Endodermal cell (in vitro differentiated cells): ENCODE measurements around the gene ANKRD36. TPM values are rescaled to one million over a fixed set of nuclear protein-coding genes. Genes with fewer than 3 reads are reported as not detected.
"Not testable (repeated sequence)": the region's sequence is repeated elsewhere in the genome, so short reads cannot be mapped to it uniquely, and the experiment has no call there.

Experiments used
- DNase-seq: peaks from one replicate; pipeline ENCODE4 v3.0.0-alpha.2; 2017
- H3K27ac ChIP-seq: 2 replicates; pipeline ENCODE4 v1.5.1; 2013; ENCODE audit warnings: mild to moderate bottlenecking, low read depth, low read length, moderate library complexity
- H3K27me3 ChIP-seq: 2 replicates; pipeline ENCODE4 v1.6.1; 2013; ENCODE audit warnings: mild to moderate bottlenecking, low read length, moderate library complexity; ENCODE audit not compliant: insufficient read depth, control insufficient read depth, poor library complexity, severe bottlenecking
- H3K36me3 ChIP-seq: 2 replicates; pipeline ENCODE4 v1.7.0; 2013; ENCODE audit warnings: mild to moderate bottlenecking, low read length, moderate library complexity; ENCODE audit not compliant: control insufficient read depth, insufficient read depth
- H3K4me1 ChIP-seq: one replicate; pipeline ENCODE4 v1.7.0; 2013; ENCODE audit warnings: low read length; ENCODE audit not compliant: control insufficient read depth, insufficient read depth
- H3K4me3 ChIP-seq: 2 replicates; pipeline ENCODE4 v1.5.1; 2013; ENCODE audit warnings: mild to moderate bottlenecking, low read length, moderate library complexity
- H3K9ac ChIP-seq: 2 replicates; pipeline ENCODE4 v1.6.1; 2013; ENCODE audit warnings: mild to moderate bottlenecking, low read length, moderate library complexity; ENCODE audit not compliant: poor library complexity, severe bottlenecking; ENCODE audit errors: extremely low read depth
- H3K9me3 ChIP-seq: 2 replicates; pipeline ENCODE4 v1.6.1; 2013; ENCODE audit warnings: mild to moderate bottlenecking, low read length, moderate library complexity; ENCODE audit not compliant: control insufficient read depth
- H3K27ac Mint-ChIP-seq: 2 replicates; pipeline ENCODE4 v1.8.0; 2020; ENCODE audit warnings: mixed read lengths
- H3K27me3 Mint-ChIP-seq: 2 replicates; pipeline ENCODE4 v1.8.0; 2021; ENCODE audit warnings: mild to moderate bottlenecking, mixed read lengths; ENCODE audit not compliant: insufficient read depth
- H3K36me3 Mint-ChIP-seq: 2 replicates; pipeline ENCODE4 v1.8.0; 2020; ENCODE audit warnings: low read depth, mixed read lengths
- H3K4me1 Mint-ChIP-seq: 2 replicates; pipeline ENCODE4 v1.8.0; 2020; ENCODE audit warnings: mixed read lengths
- H3K4me3 Mint-ChIP-seq: 2 replicates; pipeline ENCODE4 v1.8.0; 2020; ENCODE audit warnings: mild to moderate bottlenecking, moderate library complexity, mixed read lengths
- H3K9me3 Mint-ChIP-seq: 2 replicates; pipeline ENCODE4 v1.8.0; 2020; ENCODE audit warnings: mild to moderate bottlenecking, mixed read lengths
- CTCF ChIP-seq: fragments of 200-600 bp; sonication (generic); conservative IDR thresholded peaks from 2 replicates; pipeline ENCODE4 v1.5.0; 2021; ENCODE audit warnings: antibody characterized with exemption, mild to moderate bottlenecking
- WGBS, 2 experiments: methylation state at CpG; one replicate each; pipeline versions ENCODE4 v1.1.5 to v1.1.7; 2013; ENCODE audit warnings: missing lambda C conversion rate in 2 of 2, mixed read lengths in 1 of 2; ENCODE audit not compliant: insufficient coverage in 1 of 2, insufficient read length in 1 of 2; 5-methylcytosine and 5-hydroxymethylcytosine counted together
- total RNA-seq, 2 donors: library from RNA; stranded (reverse); fragmentation: NEBNext Ultra II Directional in 1 of 2; extraction: Animal tissue kit (Norgen Biotek cat#: 25700) in 1 of 2; gene quantifications; 2 replicates in 1 of 2; 3 replicates in 1 of 2; pipeline ENCODE4 v1.2.1, GENCODE V29; 2021

ANKRD36 gene
- total RNA-seq, 2 donors from 2014 or later, result 26.8 to 44.8 TPM

GRCh38 chr2:97266449-97266848, 153.5 kb downstream of the ANKRD36 start:
- not testable (repeated sequence) for H3K36me3 ChIP-seq, H3K27me3 Mint-ChIP-seq, H3K4me3 ChIP-seq, H3K27ac Mint-ChIP-seq, H3K4me3 Mint-ChIP-seq, H3K4me1 ChIP-seq, H3K27me3 ChIP-seq, H3K4me1 Mint-ChIP-seq, H3K9ac ChIP-seq, DNase-seq, H3K27ac ChIP-seq, H3K9me3 ChIP-seq
- WGBS, 2 experiments, result no CpG with 5 or more reads among the region's 6 CpGs
- Mint-ChIP-seq H3K9me3 (peaks cover 10% of the 10 kb centered on the region), H3K36me3 (peaks cover 11% of the 10 kb centered on the region)

GRCh38 chr2:97267411-97268074, 154.6 kb downstream of the ANKRD36 start:
- H3K4me1 ChIP-seq, result no peaks in the 10 kb centered on the region
- Mint-ChIP-seq H3K27me3 (no peaks in the 10 kb centered on the region), H3K9me3 (peaks cover 10% of the 10 kb centered on the region), H3K36me3 (peaks cover 11% of the 10 kb centered on the region), H3K4me3 (no peak overlapping the region), H3K27ac (no peak overlapping the region), H3K4me1 (no peaks in the 10 kb centered on the region)
- H3K9ac ChIP-seq, result no peak overlapping the region
- DNase-seq, result peak; percentile 41
- H3K27ac ChIP-seq, result no peak overlapping the region
- H3K36me3 ChIP-seq, result no peaks in the 10 kb centered on the region
- H3K9me3 ChIP-seq, result no peaks in the 10 kb centered on the region
- TF ChIP-seq CTCF, result no peak
- H3K4me3 ChIP-seq, result no peak overlapping the region
- H3K27me3 ChIP-seq, result no peaks in the 10 kb centered on the region
- 94 to 97% methylated on average over 9 to 10 of the region's 10 CpGs for WGBS, 2 experiments

GRCh38 chr2:97268075-97268591, 155.2 kb downstream of the ANKRD36 start:
- H3K4me1 Mint-ChIP-seq, H3K27ac ChIP-seq, H3K4me1 ChIP-seq, H3K4me3 Mint-ChIP-seq, H3K9me3 ChIP-seq, H3K27me3 ChIP-seq, H3K36me3 ChIP-seq, H3K27me3 Mint-ChIP-seq, H3K9ac ChIP-seq, H3K27ac Mint-ChIP-seq, H3K4me3 ChIP-seq: not testable (repeated sequence)
- DNase-seq, result peak; percentile 38
- H3K36me3 Mint-ChIP-seq, result peaks cover 11% of the 10 kb centered on the region
- WGBS, 2 experiments, result 96 to 100% methylated on average over 2 to 6 of the region's 6 CpGs
- peaks cover 10% of the 10 kb centered on the region for H3K9me3 Mint-ChIP-seq

GRCh38 chr2:97276232-97276798, 163.4 kb downstream of the ANKRD36 start:
- not testable (repeated sequence) for H3K36me3 ChIP-seq, H3K4me1 ChIP-seq, H3K4me3 ChIP-seq, H3K27ac ChIP-seq, H3K9me3 Mint-ChIP-seq, H3K27me3 ChIP-seq, H3K9ac ChIP-seq, H3K27me3 Mint-ChIP-seq, DNase-seq, H3K4me3 Mint-ChIP-seq, H3K27ac Mint-ChIP-seq, H3K4me1 Mint-ChIP-seq, H3K36me3 Mint-ChIP-seq, H3K9me3 ChIP-seq
- no CpG with 5 or more reads among the region's 4 CpGs for WGBS, 2 experiments

GRCh38 chr2:97285187-97285586, 172.2 kb downstream of the ANKRD36 start:
- no CpG with 5 or more reads among the region's 2 CpGs for WGBS, 2 experiments
- H3K27ac Mint-ChIP-seq, H3K4me3 Mint-ChIP-seq: not testable (repeated sequence)

GRCh38 chr2:97293687-97294086, 180.7 kb downstream of the ANKRD36 start:
- H3K36me3 ChIP-seq, H3K9me3 ChIP-seq, H3K36me3 Mint-ChIP-seq, H3K4me3 Mint-ChIP-seq, H3K27me3 ChIP-seq, H3K9me3 Mint-ChIP-seq, H3K27ac ChIP-seq, H3K4me1 Mint-ChIP-seq, H3K27ac Mint-ChIP-seq, DNase-seq, H3K4me1 ChIP-seq, H3K4me3 ChIP-seq, H3K27me3 Mint-ChIP-seq, H3K9ac ChIP-seq: not testable (repeated sequence)
- 100% methylated on average over 1 of the region's 1 CpG; no CpG with 5 or more reads in 1 of the 2 experiments for WGBS, 2 experiments

More at GRCh38 chr2:97285187-97285586, 172.2 kb downstream of the ANKRD36 start:
- not testable (repeated sequence) for H3K27ac ChIP-seq, H3K27me3 Mint-ChIP-seq, H3K36me3 Mint-ChIP-seq, H3K9me3 Mint-ChIP-seq, H3K27me3 ChIP-seq, H3K4me3 ChIP-seq, H3K36me3 ChIP-seq, DNase-seq, H3K9ac ChIP-seq, H3K4me1 Mint-ChIP-seq, H3K4me1 ChIP-seq, H3K9me3 ChIP-seq
